Adipose tissue (tissue), 3 donors: ENCODE measurements around the gene DOCK11. TPM values are rescaled to one million over a fixed set of nuclear protein-coding genes. Genes with fewer than 3 reads are reported as not detected.

Source experiments
- H3K27ac ChIP-seq: one replicate; pipeline ENCODE4 v1.5.1; 2013; ENCODE audit warnings: low read depth, low read length
- WGBS, 3 donors: extraction: QIAGEN DNeasy Blood & Tissue Kit; methylation state at CpG; one replicate each; pipeline ENCODE4 v1.1.7; 2013; 5-methylcytosine and 5-hydroxymethylcytosine counted together
- polyA plus RNA-seq, 3 donors: library from polyadenylated mRNA; stranded (reverse); fragments of 200-250 nt; gene quantifications; one replicate each; pipeline ENCODE4 v1.2.3, GENCODE V29; 2013
- donor health status: healthy with polysubstance abuse.
- donor health status: Bipolar disorder and iron deficiency.
- donor health status: healthy.

The DOCK11 gene
- polyA plus RNA-seq, 3 donors, result 5.8 to 35.8 (median 35.2) TPM

GRCh38 chrX:118637997-118638396, 142.4 kb downstream of the DOCK11 start:
- H3K27ac ChIP-seq, result no peak overlapping the region
- WGBS, 3 donors, result 22 to 71% (median 46%) methylated on average over 2 of the region's 2 CpGs

- 19 to 57% (median 24%) methylated on average over 1 of the region's 1 CpG for WGBS, 3 donors
- no peak overlapping the region for H3K27ac ChIP-seq
Measured at GRCh38 chrX:118644378-118644777, 148.8 kb downstream of the DOCK11 start.

GRCh38 chrX:118652717-118653116, 157.1 kb downstream of the DOCK11 start:
- WGBS, 3 donors, result 30 to 72% (median 59%) methylated on average over 3 of the region's 3 CpGs
- H3K27ac ChIP-seq, result no peak overlapping the region

- H3K27ac ChIP-seq, result no peak overlapping the region
Measured at GRCh38 chrX:118654331-118654730, 158.7 kb downstream of the DOCK11 start.

GRCh38 chrX:118655561-118656246, 160.1 kb downstream of the DOCK11 start:
- 83 to 85% (median 83%) methylated on average over 4 of the region's 4 CpGs for WGBS, 3 donors
- H3K27ac ChIP-seq, result no peak overlapping the region

More at GRCh38 chrX:118654331-118654730, 158.7 kb downstream of the DOCK11 start:
- WGBS, 3 donors, result 75 to 86% (median 75%) methylated on average over 3 of the region's 3 CpGs

- 86 to 97% (median 89%) methylated on average over 3 of the region's 3 CpGs for WGBS, 3 donors
Measured at GRCh38 chrX:118657413-118657812, 161.8 kb downstream of the DOCK11 start.

GRCh38 chrX:118660085-118660484, 164.5 kb downstream of the DOCK11 start:
- 71 to 92% (median 86%) methylated on average over 2 of the region's 2 CpGs for WGBS, 3 donors
- no peak overlapping the region for H3K27ac ChIP-seq

More at GRCh38 chrX:118657413-118657812, 161.8 kb downstream of the DOCK11 start:
- H3K27ac ChIP-seq, result no peak overlapping the region

GRCh38 chrX:118665204-118665603, 169.6 kb downstream of the DOCK11 start:
- H3K27ac ChIP-seq, result no peak overlapping the region

GRCh38 chrX:118666521-118666920, 170.9 kb downstream of the DOCK11 start:
- H3K27ac ChIP-seq, result no peak overlapping the region
- 50 to 95% (median 80%) methylated on average over 3 of the region's 3 CpGs for WGBS, 3 donors

GRCh38 chrX:118669435-118669834, 173.8 kb downstream of the DOCK11 start:
- 80 to 94% (median 93%) methylated on average over 4 of the region's 4 CpGs for WGBS, 3 donors
- H3K27ac ChIP-seq, result no peak overlapping the region

- WGBS, 3 donors, result 69 to 99% (median 74%) methylated on average over 4 of the region's 4 CpGs
- H3K27ac ChIP-seq, result no peak overlapping the region
Measured at GRCh38 chrX:118675326-118675965, 179.8 kb downstream of the DOCK11 start.

- no peak overlapping the region for H3K27ac ChIP-seq
Measured at GRCh38 chrX:118675966-118676349, 180.3 kb downstream of the DOCK11 start.

GRCh38 chrX:118677318-118677717, 181.7 kb downstream of the DOCK11 start:
- 68 to 90% (median 73%) methylated on average over 2 of the region's 2 CpGs for WGBS, 3 donors
- no peak overlapping the region for H3K27ac ChIP-seq

GRCh38 chrX:118679290-118679689, 183.7 kb downstream of the DOCK11 start:
- H3K27ac ChIP-seq, result no peak overlapping the region
- 79 to 100% (median 91%) methylated on average over 1 of the region's 1 CpG for WGBS, 3 donors

- H3K27ac ChIP-seq, result no peak overlapping the region
- 10 to 51% (median 38%) methylated on average over 2 of the region's 2 CpGs for WGBS, 3 donors
Measured at GRCh38 chrX:118682258-118683014, 186.8 kb downstream of the DOCK11 start.

- WGBS, 3 donors, result 69 to 87% (median 73%) methylated on average over 3 of the region's 3 CpGs
- H3K27ac ChIP-seq, result no peak overlapping the region
Measured at GRCh38 chrX:118685393-118685792, 189.8 kb downstream of the DOCK11 start.

- 69 to 93% (median 85%) methylated on average over 3 of the region's 3 CpGs for WGBS, 3 donors
Measured at GRCh38 chrX:118688935-118689334, 193.3 kb downstream of the DOCK11 start.

GRCh38 chrX:118693843-118694242, 198.2 kb downstream of the DOCK11 start:
- WGBS, 3 donors, result 34 to 56% (median 49%) methylated on average over 2 of the region's 2 CpGs
- no peak overlapping the region for H3K27ac ChIP-seq

More at GRCh38 chrX:118688935-118689334, 193.3 kb downstream of the DOCK11 start:
- H3K27ac ChIP-seq, result no peak overlapping the region

GRCh38 chrX:118694638-118695037, 199.0 kb downstream of the DOCK11 start:
- H3K27ac ChIP-seq, result no peak overlapping the region
- WGBS, 3 donors, result 57 to 72% (median 62%) methylated on average over 6 of the region's 6 CpGs
